SW 1271 (cell line): ENCODE data around the gene NCR2.
A peak's percentile ranks its signal among the peaks of the same experiment; 100 is the strongest.
"Not testable (repeated sequence)": the region's sequence is repeated elsewhere in the genome, so short reads cannot be mapped to it uniquely, and the experiment has no call there.

Source experiments
- DNase-seq, 2 experiments: peaks; one replicate each; lab custom pipeline; 2025; lab: John Stamatoyannopoulos, UW

NCR2 gene, protein sequence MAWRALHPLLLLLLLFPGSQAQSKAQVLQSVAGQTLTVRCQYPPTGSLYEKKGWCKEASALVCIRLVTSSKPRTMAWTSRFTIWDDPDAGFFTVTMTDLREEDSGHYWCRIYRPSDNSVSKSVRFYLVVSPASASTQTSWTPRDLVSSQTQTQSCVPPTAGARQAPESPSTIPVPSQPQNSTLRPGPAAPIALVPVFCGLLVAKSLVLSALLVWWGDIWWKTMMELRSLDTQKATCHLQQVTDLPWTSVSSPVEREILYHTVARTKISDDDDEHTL

GRCh38 chr6:41335296-41335695 is at the start of gene NCR2:
Gene NCR2, plus strand, starts transcription at chr6:41335608. Its CDS starts 269 bp downstream, at chr6:41335877.
- DNase-seq = no peak

- DNase-seq = peak in 1 of 2 experiments; percentile 33
Observed at GRCh38 chr6:41286544-41287346, 48.7 kb upstream of the NCR2 start, which contains the start of gene TREM1. Gene TREM1, minus strand, starts transcription at chr6:41286682. Its CDS starts 27 bp downstream, at chr6:41286655.

DNA sequence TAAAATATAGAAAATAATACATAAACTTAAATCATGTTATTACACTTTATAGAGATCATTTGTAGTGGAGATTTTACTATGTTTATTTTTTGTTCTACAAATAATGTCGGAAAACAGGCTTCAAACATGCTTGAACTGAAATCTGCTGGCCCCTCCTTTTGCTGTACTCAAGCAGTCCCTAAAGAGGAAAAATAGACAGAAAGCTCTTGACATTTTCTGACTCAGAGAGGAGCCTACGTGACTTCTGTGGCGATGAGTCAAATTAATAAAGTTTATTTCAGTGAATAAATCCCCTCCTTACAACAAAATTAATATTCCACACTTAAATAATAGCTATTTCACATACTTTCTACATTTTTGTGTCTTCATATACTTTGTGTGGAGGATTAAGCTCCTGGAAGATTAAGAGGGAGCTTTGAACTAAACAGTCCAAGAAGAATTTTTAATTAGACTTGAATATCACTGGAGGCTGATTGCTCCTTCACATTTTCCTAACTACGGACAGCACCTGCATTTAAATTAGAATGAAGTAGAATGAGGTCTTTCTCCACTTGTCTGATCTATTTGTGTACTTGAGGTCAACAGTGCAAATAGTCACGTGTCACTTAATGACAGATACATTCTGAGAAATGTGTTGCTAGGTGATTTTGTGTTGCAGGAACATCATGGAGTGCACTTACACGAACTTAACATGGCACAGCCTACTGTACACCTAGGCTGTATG is 47.2 kb upstream of the NCR2 start:
- DNase-seq = no peak

DNA sequence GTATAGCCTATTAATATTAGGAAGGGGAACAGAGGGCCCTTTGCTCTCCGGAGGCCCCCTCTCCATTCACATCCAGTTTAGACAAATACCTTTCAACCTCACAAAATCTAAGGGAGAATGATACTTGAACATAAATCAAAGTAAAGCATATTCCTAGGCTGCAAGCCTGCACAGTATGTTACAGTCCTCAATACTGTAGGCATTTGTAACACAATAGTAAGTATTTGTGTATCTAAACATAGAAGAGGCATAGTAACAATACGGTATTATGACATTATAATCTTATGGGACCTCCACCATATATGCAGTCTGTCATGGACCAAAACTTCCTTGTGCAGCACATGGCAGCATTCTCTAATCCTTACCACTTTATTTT is 46.7 kb upstream of the NCR2 start:
- no peak for DNase-seq

GRCh38 chr6:41289815-41290214 is 45.6 kb upstream of the NCR2 start:
- DNase-seq = no peak

DNA sequence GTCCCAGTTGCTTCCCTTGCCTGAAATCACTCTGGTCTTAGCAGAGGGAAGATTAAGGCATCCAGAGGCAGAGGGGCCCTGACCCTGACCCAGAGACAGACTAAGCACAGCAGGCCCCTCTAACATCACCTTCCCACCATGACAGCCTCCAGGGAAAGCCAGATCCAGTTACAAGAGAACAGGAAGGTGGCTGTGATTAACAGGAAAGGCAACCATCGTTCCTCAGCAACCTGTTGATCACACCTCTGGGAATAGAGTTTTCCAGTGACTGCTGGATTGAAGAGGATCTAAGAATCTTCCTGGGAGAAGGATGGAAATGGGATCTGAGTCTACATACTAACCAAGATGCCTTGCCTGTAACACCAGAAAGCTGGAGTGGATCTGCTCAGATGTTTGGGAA is 43.7 kb upstream of the NCR2 start:
- no peak for DNase-seq

DNA sequence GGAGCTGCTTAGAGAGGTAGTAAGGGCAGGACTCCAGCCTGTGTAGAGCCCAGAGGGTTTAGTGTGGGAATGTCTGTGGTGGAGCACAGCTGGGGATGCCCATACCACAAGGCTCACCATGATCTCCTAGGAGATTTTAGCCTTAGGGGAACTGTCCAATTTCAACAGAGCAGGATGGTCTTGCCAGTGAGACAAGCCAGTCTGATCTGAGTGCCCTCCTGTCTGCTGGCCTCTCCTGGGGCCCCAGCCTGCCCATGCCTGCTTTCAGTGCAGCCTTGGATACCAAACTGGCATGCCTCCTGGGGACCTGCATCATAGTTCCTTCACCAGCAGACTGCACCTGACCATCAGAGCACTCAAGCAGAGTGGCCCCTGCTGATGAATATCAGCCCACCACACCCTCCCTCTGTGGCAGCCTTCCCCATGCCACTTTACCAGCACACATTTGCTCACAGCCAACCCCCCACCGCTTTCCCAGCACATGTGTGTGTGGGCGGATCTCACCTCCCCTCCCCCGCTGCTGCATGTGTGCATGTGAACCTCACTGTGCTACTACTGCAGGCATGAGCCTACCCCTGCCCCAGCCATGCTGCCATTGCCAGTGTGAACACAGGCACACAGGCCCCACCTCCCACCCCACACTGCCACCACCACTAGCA is 41.1 kb upstream of the NCR2 start:
- no peak for DNase-seq

GRCh38 chr6:41297248-41297647 is 38.2 kb upstream of the NCR2 start:
- DNase-seq = not testable (repeated sequence)

DNA sequence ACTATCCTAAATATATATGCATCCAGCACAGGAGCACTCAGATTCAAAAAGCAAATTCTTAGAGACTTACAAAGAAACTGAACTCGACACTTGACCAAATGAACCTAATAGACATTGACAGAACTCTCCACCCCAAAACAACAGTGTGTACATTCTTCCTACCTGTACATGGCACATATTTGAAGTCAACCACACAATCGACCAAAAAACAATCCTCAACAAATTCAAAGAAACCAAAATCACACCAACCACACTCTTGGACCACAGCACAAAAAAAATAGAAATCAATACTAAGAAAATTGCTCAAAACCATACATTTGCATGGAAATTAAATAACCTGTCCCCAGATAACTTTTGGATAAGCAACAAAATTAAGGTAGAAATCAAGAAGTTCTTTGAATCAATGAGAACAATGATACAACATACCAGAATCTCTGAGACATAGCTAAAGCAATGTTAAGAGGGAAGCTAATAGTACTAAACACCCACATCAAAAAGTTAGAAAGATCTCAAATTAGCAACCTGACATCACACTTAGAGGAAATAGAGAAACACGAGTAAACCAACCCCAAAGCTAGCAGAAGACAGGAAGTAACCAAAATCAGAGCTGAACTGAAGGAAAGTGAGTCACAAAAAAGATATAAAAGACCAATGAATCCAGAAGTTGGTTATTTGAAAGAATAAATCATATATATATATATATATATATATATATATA is 36.5 kb upstream of the NCR2 start:
- DNase-seq = no peak

GRCh38 chr6:41302638-41303037 is 32.8 kb upstream of the NCR2 start:
- DNase-seq = no peak

DNA sequence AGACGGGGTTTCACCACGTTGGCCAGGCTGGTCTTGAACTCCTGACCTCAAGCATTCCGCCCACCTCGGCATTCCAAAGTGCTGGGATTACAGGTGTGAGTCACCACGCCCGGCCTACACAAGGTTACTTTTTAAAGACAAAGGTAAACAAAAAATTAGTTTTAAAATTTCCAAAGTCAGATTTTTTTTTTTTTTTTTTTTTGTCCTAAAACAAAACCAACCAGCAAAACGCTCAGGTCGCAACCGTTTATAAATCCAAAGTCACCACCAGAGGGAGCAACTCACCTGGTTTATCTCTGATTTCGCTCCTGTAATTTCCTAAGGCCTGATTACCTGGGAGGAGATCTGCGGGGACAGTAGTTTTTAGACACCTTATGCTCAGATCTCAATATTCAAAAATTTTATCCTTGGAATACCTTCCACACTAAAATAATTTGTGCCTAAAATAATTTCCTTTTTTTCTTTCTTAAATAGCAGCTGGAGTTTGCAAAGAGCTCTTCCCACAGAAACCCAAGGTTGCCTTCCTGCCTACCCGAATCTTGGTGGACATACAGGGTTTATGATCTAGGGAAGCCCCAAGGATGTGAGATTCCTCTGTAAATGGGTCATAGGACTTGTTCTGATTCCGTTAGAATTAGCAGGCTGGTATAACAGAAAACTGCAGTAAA is 29.1 kb upstream of the NCR2 start:
- DNase-seq = peak in 1 of 2 experiments; percentile 60

- no peak for DNase-seq
Observed at GRCh38 chr6:41315203-41315602, 20.2 kb upstream of the NCR2 start.

- no peak for DNase-seq
Observed at GRCh38 chr6:41315943-41316620, 19.3 kb upstream of the NCR2 start.

GRCh38 chr6:41318261-41318653 is 17.2 kb upstream of the NCR2 start:
- DNase-seq = no peak

DNA sequence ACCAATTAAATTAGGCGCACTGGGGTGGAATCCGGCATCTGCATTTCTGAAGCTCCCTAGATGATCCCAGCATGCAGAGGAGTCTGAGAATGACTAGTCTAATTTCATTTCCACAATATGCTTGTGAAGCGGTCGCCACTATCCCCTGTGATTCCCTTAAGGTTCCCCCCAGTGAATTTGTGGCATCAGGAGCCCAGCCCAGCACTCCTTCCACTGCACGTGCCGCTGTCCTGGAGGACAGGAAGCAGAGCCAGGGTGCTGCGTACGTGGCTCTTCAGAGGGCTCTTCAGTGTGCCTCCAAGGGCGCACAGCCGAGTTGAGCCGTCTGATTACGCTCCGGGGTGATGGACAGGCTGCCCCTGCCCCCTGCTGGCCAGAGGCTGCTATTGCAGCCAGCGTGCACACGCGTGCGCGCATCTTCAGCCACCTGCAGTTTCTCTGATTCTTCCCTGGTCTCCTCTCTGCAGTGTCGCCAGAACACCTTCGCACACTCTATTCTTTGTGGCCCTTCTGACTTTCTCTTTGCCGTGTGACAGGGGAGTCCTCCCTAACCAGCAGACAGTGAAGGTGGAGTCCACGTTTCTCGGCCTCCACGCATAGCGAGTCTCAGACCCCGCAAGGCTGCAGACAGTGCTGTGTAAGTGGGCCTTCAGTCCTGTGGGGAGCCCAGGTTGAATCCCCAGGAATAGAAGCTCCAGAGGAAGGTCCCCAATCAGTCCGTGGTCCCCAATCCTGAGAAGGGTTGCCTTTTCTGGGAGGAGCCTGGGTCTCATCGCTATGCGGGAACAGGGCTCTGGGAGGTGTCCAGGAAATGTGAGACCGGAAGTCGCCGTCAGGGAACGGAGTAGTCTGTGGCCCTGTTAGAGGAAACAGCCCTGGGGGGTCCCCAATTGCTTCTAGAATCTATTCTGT is 16.5 kb upstream of the NCR2 start:
- peak; percentile 45 to 46 for DNase-seq

DNA sequence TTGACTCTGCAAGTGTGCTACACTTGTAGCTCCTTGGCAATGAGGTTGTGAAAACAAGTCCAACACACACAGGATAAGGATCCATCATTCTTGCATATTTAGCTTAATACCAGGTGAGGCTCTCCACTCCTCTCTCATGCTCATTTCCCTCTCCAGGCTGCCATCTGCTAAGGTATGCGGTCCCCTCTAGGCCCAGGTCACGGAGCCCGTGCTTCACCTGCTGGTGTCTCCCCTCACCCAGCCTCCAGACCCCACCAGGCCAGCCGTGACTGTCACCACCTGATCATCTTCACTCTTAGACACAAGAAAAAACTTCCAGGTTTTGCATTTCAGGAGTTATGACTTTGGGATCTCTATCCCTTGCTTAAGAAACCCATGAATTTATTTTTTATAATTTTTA is 14.2 kb upstream of the NCR2 start:
- DNase-seq = no peak

DNA sequence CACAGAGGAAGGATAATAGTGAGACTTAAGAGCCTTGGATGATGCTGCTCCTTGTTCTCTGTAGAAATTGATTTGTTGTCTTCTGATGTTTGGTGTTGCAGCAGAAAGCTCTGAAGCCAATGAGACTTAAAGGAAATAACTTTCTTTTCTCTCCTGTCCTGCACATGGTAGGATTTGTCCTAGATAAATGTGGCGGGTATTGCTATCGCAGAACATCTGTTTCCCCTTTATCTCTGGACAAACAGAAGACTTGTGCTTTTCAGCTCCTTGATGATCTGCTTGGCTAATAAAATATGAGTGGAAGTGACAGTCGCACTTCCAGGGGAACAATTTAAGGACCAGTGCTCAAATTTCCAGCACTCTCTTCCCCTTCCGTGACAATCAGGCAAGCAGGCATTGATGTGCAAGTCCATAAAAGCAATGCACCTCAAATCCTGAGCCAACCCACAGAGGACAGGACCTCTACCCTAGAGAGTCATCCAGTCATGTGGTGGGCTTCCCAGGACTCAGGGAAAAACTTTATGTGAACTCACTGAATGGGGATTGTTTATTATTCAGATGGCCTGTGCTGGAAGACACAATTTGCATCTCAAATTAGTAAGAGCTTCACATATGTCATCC is 9.9 kb upstream of the NCR2 start:
- no peak for DNase-seq

- DNase-seq = no peak
Observed at GRCh38 chr6:41326092-41326491, 9.3 kb upstream of the NCR2 start.

- DNase-seq = no peak
Observed at GRCh38 chr6:41327177-41327576, 8.2 kb upstream of the NCR2 start.
